Measurements from ENCODE around the gene TEX14. TPM values are rescaled to one million over a fixed set of nuclear protein-coding genes. Genes with fewer than 3 reads are reported as not detected.
"Not testable (repeated sequence)": the region's sequence is repeated elsewhere in the genome, so short reads cannot be mapped to it uniquely, and the experiment has no call there.

Gene TEX14
- total RNA-seq, 1 donor from 2014 or later = not detected

DNA sequence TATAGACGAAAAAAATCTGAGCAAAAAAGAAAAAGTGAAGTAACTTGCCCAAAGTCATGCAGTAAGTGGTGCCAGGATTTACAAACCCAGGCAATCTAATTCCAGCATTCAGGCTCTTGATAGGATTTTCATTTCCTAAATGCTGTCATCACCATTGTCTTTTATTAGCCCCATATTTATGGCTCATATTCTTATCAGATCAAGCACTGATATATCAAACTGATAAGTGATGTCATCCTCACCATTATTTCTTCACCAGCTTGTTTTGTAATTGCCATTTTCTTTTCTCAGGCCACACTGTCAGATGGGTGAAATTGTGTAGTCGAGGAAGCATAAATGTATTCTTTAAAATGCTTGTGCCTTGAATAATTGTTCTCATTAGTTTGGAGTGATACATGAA is 1.9 kb upstream of the TEX14 start:
- DNase-seq (ENCODE audit: low read depth) (no peak), FAIRE-seq (no peak)
- H3K27me3 ChIP-seq (ENCODE audit: control insufficient read depth, insufficient read depth, low read length) = no peaks in the 10 kb centered on the region
- TF ChIP-seq, protein P1, sequence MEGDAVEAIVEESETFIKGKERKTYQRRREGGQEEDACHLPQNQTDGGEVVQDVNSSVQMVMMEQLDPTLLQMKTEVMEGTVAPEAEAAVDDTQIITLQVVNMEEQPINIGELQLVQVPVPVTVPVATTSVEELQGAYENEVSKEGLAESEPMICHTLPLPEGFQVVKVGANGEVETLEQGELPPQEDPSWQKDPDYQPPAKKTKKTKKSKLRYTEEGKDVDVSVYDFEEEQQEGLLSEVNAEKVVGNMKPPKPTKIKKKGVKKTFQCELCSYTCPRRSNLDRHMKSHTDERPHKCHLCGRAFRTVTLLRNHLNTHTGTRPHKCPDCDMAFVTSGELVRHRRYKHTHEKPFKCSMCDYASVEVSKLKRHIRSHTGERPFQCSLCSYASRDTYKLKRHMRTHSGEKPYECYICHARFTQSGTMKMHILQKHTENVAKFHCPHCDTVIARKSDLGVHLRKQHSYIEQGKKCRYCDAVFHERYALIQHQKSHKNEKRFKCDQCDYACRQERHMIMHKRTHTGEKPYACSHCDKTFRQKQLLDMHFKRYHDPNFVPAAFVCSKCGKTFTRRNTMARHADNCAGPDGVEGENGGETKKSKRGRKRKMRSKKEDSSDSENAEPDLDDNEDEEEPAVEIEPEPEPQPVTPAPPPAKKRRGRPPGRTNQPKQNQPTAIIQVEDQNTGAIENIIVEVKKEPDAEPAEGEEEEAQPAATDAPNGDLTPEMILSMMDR (IDR thresholded peaks at IDR 0.05; ENCODE audit: insufficient read depth, low read length, severe bottlenecking) = no peak
- H3K4me3 ChIP-seq (ENCODE audit: low read depth, low read length) = no peak overlapping the region
- H3K36me3 ChIP-seq (ENCODE audit: control insufficient read depth, insufficient read depth, low read length) = no peaks in the 10 kb centered on the region

DNA sequence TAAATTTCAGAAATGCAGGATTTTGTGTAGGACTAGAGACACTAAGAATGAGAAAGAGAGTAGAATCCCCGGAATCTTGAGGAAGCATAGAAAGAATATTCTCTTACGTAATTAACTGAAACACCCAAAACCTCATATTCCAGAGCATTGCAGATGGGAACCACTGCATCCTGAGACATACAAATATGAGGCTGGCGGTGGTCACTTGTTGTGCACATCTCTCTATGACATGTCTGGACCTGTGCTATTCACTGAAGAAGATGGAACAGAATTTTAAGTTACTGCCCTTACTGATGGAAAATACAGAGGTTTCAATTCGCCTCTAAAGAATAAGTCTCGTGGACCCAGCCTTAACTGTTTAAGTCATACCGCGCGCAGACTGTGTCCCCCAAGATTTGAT is 1.4 kb upstream of the TEX14 start:
- FAIRE-seq (no peak), DNase-seq (ENCODE audit: low read depth) (peak; percentile 46)
- no peaks in the 10 kb centered on the region for H3K36me3 ChIP-seq (ENCODE audit: control insufficient read depth, insufficient read depth, low read length)
- TF ChIP-seq, protein P1 (IDR thresholded peaks at IDR 0.05; ENCODE audit: insufficient read depth, low read length, severe bottlenecking) = no peak
- no peaks in the 10 kb centered on the region for H3K27me3 ChIP-seq (ENCODE audit: control insufficient read depth, insufficient read depth, low read length)
- peak overlapping the region; percentile 55 for H3K4me3 ChIP-seq (ENCODE audit: low read depth, low read length)

DNA sequence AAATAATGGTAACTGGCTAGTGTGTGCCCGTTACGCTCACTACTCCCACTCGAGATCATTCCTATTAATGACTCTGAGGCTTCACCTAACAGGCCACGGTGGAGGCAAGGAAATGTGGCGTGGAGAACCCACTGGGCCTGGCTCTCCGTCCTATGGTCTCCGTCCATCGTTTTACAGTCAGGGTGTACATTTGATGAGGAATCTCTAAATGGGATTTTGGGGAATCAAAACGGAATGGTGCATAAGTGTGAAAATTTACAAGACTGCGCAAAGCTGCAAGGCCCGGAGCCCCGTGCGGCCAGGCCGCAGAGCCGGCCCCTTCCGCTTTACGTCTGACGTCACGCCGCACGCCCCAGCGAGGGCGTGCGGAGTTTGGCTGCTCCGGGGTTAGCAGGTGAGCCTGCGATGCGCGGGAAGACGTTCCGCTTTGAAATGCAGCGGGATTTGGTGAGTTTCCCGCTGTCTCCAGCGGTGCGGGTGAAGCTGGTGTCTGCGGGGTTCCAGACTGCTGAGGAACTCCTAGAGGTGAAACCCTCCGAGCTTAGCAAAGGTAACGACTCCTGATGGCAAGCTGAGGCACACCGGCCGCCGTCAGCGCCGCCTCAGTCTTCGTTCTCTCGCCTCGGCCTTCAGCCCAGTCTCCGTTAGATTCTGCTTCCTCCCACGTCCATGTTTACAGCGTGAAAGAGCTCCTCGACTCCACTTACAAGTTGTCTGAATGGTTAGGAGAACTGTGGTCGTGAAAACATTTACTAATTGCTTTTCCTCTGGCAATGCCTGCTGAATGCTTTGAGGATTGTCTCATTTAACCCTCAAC is 602 bp upstream of the TEX14 start, which contains the start of gene RAD51C:
Gene RAD51C, plus strand, starts transcription at position 364 of the 817 bp plus-strand sequence. Its CDS starts 42 bp downstream, at position 406.
- Histone ChIP-seq H3K27me3 (ENCODE audit: control insufficient read depth, insufficient read depth, low read length) (no peaks in the 10 kb centered on the region), H3K4me3 (ENCODE audit: low read depth, low read length) (peak within 1 kb of the TSS; percentile 55), H3K36me3 (ENCODE audit: control insufficient read depth, insufficient read depth, low read length) (no peaks in the 10 kb centered on the region)
- FAIRE-seq = no peak
- TF ChIP-seq, protein P1 (IDR thresholded peaks at IDR 0.05; ENCODE audit: insufficient read depth, low read length, severe bottlenecking) = no peak
- DNase-seq (ENCODE audit: low read depth) = peak; percentile 66

DNA sequence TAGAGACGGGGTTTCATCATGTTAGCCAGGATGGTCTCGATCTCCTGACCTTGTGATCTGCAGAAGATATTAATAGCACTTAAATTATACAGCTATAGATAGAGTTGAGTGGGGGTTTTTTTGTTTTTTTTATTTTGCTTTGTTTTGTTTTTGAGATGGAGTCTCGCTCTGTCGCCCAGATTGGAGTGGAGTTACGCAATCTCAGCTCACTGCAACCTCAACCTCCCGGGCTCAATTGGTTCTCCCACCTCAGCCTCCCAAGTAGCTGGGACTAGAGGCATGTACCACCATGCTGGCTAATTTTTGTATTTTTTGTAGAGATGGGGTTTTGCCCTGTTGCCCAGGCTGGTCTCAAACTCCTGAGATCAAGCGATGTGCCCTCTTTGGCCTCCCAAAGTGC is 1.8 kb downstream of the TEX14 start:
- DNase-seq (ENCODE audit: low read depth); H3K36me3 ChIP-seq (ENCODE audit: control insufficient read depth, insufficient read depth, low read length); FAIRE-seq; H3K27me3 ChIP-seq (ENCODE audit: control insufficient read depth, insufficient read depth, low read length); H3K4me3 ChIP-seq (ENCODE audit: low read depth, low read length): not testable (repeated sequence)

DNA sequence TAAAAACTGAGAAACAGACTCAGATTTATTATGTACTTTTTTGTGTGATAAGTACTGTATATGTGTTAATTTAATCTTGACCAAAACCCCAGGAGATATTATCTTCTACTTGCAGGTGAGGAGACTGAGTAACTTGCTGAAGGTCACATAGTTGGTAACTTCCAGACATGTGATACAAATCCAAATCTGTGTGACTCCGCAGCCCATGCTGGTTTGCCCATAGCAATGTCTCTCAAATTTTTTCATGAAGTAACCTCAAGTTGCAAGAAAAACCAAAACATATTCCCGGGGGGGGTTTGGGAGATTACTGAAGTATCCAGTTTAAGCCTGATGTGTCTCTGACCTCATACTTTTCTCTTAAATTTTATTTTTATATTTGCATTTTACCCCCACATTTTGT is 3.3 kb downstream of the TEX14 start:
- DNase-seq (ENCODE audit: low read depth) (no peak), FAIRE-seq (no peak)
- no peaks in the 10 kb centered on the region for H3K36me3 ChIP-seq (ENCODE audit: control insufficient read depth, insufficient read depth, low read length)
- no peak overlapping the region for H3K4me3 ChIP-seq (ENCODE audit: low read depth, low read length)
- H3K27me3 ChIP-seq (ENCODE audit: control insufficient read depth, insufficient read depth, low read length) = no peaks in the 10 kb centered on the region
- TF ChIP-seq, protein P1 (IDR thresholded peaks at IDR 0.05; ENCODE audit: insufficient read depth, low read length, severe bottlenecking) = no peak

DNA sequence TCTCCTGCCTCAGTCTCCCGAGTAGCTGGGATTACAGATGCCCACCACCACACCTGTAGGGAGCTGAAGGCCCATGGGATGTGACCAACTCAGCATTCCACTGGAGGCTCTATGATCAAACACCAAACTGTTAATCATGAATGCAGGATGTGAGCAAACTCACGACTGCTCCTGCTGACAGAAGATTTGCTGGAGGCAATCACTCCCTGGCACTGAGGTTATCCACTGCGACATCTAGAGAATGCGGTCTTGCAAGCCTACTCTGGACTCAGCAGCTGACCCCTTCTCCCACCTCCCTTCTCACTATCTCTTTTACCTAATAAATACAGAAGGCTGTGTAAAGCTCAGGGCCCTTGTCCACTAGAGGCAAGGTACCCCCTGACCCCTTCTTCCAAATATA is 4.9 kb downstream of the TEX14 start:
- TF ChIP-seq, protein P1 (IDR thresholded peaks at IDR 0.05; ENCODE audit: insufficient read depth, low read length, severe bottlenecking) = no peak
- Histone ChIP-seq H3K36me3 (ENCODE audit: control insufficient read depth, insufficient read depth, low read length) (no peaks in the 10 kb centered on the region), H3K27me3 (ENCODE audit: control insufficient read depth, insufficient read depth, low read length) (no peaks in the 10 kb centered on the region), H3K4me3 (ENCODE audit: low read depth, low read length) (no peak overlapping the region)
- DNase-seq (ENCODE audit: low read depth) (peak; percentile 44), FAIRE-seq (no peak)

DNA sequence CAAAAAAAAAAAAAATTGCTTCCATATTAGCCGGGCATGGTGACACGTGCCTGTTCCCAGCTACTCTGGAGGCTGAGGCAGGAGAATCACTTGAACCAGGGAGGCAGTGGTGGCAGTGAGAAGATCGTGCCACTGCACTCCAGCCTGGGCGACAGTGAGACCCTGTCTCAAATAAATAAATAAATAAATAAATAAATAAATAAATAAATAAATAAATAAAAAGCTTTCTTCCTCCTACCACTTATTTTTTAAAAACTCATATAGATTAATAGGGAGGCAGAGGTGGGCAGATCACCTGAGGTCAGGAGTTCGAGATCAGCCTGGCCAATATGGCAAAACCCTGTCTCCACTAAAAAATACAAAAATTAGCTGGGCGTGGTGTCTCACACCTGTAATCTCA is 7.4 kb downstream of the TEX14 start:
- H3K4me3 ChIP-seq (ENCODE audit: low read depth, low read length); H3K36me3 ChIP-seq (ENCODE audit: control insufficient read depth, insufficient read depth, low read length); H3K27me3 ChIP-seq (ENCODE audit: control insufficient read depth, insufficient read depth, low read length); DNase-seq (ENCODE audit: low read depth); FAIRE-seq: not testable (repeated sequence)
